GM21360 (cell line): ENCODE measurements around the gene SEPHS2.
"Not testable (repeated sequence)": the region's sequence is repeated elsewhere in the genome, so short reads cannot be mapped to it uniquely, and the experiment has no call there.

Experiments
- ATAC-seq: cut with Tn5 transposase; IDR thresholded peaks from one replicate; pipeline ENCODE4 v1.9.1; 2021; ENCODE audit warnings: mild to moderate bottlenecking, moderate library complexity; ENCODE audit not compliant: unreplicated experiment

SEPHS2 gene

GRCh38 chr16:30470632-30470995 is 24.9 kb upstream of the SEPHS2 start:
- ATAC-seq: no peak

GRCh38 chr16:30470170-30470512 is 24.5 kb upstream of the SEPHS2 start:
- no peak for ATAC-seq

GRCh38 chr16:30464078-30464477 is 18.4 kb upstream of the SEPHS2 start:
- no peak for ATAC-seq

- not testable (repeated sequence) for ATAC-seq
These were observed 15.8 kb upstream of the SEPHS2 start for GRCh38 chr16:30461426-30461825.

GRCh38 chr16:30459456-30459855 is 13.8 kb upstream of the SEPHS2 start:
- ATAC-seq: no peak

DNA sequence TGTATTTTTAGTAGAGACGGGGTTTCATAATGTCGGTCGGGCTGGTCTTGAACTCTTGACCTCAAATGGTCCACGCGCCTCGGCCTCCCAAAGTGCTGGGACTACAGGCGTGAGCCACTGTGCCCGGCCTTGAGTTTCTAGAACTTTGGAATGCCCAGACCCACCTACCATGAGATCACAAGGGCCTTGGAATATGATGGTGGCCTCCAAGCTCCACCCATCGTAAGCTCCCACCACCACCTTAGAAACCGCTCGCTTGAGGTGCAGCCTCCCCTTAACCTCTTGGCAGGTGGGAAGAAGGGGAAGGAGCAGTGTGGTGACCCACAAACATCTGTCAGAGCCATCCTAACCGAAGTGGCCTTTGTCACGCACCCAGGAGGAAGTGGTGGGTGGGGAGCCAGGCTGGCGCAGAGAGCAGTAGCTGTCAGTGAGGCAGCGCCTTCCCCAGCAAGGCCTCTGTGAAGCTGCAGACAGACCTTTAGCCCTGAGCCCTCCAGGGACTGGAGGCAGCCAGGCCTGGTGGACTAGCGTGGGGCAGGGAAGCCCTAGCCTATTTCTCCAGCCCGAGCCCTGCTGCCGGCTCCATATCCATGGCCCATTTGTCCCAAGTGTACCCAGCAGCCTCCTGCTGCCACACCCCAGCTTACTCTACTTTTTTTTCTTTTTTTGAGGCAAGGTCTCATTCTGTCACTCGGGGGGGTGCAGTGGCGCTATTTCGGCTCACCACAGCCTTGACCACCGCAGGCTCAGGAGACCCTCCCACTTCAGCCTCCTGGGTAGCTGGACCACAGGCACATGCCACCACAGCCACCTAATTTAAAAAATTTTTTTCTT is 13.1 kb upstream of the SEPHS2 start:
- ATAC-seq: peak; percentile 75

GRCh38 chr16:30457743-30458560 is 12.3 kb upstream of the SEPHS2 start:
- no peak for ATAC-seq

- ATAC-seq: no peak
These were observed 11.6 kb upstream of the SEPHS2 start for GRCh38 chr16:30457256-30457655.

GRCh38 chr16:30456302-30456701 is 10.6 kb upstream of the SEPHS2 start:
- no peak for ATAC-seq

- ATAC-seq: not testable (repeated sequence)
These were observed 7.3 kb upstream of the SEPHS2 start for GRCh38 chr16:30452709-30453580.

DNA sequence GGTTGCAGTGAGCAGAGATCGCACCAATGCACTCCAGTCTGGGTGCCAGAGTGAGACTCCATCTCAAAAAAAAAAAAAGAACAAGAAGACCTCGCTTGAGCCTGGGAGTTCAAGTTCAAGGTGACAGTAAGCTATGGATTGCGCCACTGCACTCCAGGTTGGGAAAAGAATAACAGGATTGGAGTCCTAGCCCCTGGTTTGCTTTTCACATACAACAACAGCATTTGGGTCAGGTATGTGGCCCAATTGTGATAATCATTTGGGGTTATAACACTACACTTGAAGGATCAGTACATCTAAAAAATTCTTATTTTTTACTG is 3.4 kb upstream of the SEPHS2 start:
- no peak for ATAC-seq

DNA sequence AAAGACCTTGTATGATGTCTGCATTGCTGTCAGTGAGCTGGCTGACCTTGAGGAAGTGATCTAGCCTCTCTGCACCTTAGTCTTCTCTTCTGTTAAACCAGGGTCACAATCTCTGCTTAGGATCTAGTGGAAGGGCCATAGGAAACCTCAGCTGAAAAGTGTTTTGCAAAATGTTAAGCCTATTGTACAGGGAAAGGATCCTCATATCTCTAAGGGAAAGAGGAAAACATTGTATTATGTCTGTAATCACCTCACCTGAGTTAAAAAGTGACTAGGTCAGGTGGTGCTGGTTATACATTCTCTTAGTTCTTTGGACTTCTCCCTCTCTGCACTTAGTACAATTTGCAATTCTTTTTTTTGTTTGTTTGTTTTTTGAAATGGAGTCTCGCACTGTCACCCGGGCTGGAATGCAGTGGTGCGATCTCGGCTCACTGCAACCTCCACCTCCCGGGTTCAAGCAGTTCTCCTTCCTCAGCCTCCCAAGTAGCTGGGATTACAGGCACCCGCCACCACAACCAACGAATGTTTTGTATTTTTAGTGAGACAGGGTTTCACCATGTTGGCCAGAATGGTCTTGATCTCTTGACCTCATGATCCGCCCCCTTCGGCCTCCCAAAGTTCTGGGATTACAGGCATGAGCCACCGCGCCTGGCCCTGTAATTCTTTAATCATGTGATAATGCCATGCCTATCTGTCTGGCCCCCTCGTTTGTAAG is 2.0 kb upstream of the SEPHS2 start:
- no peak for ATAC-seq

GRCh38 chr16:30446203-30446595 is 525 bp upstream of the SEPHS2 start:
- no peak for ATAC-seq

- ATAC-seq: no peak
These were observed 596 bp downstream of the SEPHS2 start for GRCh38 chr16:30445149-30445407.

GRCh38 chr16:30444231-30445148 is 1.2 kb downstream of the SEPHS2 start:
- ATAC-seq: no peak

- no peak for ATAC-seq
These were observed 2.0 kb downstream of the SEPHS2 start for GRCh38 chr16:30443631-30444030.

GRCh38 chr16:30439720-30440348 is 5.8 kb downstream of the SEPHS2 start:
- ATAC-seq: no peak

DNA sequence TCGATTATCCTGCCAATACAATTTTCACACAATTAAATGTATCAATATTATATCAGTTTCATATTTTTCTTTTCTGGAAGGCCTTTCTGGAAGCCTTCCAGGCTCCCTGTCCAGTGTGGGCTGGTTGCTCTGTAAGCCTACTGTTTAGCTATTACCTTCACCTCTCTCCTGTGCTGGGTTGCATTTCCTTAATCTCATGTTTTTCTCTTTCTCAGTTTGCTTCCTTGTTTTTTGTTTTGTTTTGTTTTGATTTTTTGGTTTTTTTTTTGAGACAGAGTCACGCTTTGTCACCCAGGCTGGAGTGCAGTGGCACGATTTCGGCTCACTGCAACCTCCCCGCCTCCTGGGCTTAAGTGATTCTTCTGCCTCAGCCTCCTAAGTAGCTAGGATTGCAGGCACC is 6.8 kb downstream of the SEPHS2 start:
- no peak for ATAC-seq

DNA sequence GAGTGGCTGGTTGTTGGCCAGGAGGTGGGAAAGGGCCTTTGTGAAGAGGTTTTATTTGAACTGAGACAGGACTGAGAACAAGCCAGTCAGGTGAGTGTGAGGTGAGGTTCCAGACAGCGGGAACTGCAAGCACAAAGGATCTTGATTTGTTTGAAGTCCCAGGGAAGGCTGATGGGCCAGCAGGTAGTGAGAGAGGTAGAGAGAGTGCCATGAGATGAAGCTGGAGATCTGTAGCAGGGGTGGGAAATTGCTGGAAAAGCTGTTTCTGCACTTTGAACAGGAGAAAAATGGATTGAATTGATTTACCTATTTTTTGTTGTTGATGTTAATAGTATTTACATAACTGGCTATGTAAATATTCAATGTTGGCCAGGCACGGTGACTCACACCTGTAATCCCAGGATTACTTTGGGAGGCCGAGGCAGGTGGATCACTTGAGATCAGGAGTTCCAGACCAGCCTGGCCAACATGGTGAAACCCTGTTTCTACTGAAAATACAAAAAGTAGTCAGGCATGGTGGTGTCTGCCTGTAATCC is 8.1 kb downstream of the SEPHS2 start:
- no peak for ATAC-seq
